GM20000 (cell line): Measurements from ENCODE around the gene LCN12.

Experiments
- DNase-seq: peaks from one replicate; pipeline ENCODE4 v3.0.0; 2012; ENCODE audit warnings: low spot score
- CTCF ChIP-seq: IDR thresholded peaks from 2 replicates; pipeline ENCODE4 v1.5.1; 2012; ENCODE audit warnings: mild to moderate bottlenecking, control low read depth; ENCODE audit errors: extremely low read depth, missing control alignments

Gene LCN12

DNA sequence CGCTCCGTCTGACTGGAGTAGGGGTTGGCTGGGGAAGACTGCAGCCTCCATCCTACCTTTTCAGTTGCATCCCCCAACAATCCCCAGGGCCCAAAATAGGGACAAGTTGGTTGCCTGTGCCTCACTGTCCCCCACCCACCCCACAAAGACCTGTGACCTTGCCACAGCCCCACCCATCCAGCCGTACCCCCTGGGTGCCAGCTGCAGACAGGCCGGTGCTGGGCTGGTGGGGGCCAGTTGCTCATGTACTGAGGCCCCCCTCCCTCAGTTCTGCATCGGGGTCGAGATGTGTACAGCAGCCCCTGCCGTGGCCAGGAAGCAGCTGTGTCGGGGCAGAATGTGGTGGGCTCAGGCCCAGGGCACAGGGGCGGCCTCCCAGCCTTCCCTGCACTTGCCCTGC, 31.1 kb downstream of the LCN12 start:
- no peak for DNase-seq
- TF ChIP-seq CTCF, result no peak

DNA sequence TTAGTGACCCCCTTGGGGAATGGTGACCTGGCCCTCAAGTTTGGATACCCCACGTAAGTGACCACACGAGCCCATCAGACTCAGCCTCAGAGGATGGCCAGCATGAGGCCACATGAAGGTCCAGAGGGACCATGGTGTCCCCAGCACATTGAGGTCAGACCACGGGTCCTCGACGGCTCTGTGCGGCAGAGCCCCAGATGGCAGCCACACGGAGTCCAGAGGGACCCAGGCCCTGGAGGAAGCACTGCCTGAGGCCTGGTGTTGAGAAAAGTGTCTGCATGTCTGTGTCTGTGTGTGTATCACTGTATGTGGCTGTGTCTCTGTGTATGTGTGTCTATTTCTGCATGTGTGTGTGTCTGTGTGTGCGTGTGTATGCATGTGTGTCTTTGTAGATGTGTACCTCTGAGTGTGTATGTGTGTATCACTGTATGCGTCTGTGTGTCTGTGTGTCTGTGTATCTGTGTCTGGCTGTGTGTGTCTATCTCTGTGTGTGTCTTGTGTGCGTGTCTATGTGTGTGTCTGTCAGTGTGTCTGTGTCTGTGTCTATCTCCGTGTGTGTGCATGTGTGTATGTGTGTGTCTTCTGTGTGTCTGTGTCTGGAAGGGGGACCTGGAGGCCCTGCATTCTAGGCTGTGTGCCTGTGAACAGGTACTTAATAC, 31.7 kb downstream of the LCN12 start:
- no peak for TF ChIP-seq CTCF
- DNase-seq, result no peak

DNA sequence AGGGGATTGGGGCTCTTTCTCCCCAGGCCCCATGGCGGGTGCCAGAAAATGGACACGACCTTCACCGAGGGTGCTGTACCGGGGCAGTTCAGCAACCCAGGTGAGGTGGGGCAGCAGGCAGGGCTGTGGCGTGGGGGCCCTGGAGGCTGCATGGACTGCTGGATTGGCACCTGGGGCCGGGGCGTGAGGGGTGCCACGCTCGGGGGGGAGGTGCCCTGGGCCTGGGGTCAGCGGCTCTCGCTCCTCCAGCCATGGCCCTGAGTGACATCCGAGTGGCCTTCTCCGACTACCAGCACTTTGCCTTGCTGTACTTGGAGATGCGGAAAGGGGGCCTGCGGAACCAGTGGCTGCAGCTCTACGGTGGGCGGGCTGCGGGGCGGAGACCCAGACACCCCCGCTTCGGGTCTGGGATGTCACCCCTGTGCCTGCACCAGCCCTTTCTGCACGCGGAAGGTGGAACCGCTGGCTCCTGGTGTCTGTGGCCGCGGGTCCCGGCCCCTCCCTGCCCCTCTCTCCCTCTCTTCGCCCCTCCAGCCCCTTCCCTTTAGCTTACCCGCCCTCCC, 32.5 kb downstream of the LCN12 start:
- no peak for TF ChIP-seq CTCF
- DNase-seq, result no peak

GRCh38 chr9:136985027-136985602, 33.0 kb downstream of the LCN12 start:
- no peak for TF ChIP-seq CTCF

DNA sequence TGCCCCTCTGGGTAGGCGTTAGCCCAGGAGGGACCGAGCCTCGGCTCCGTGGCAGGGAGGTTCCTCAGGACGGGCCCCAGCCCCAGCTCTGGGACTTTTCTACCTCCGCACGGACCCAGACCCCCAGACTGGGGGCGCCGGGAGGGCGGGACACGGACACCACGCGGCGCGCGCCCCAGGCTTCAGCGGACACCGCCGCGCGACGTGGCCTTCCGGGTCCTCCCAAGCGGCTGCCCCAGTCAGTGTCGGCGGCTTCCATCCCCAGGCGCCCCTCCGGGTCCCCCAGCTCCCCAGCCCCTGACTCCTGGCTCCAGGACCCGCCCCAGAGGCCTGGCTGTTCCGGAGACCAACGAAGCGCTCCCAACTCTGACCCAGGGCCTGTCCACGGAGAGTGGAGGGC, 33.8 kb downstream of the LCN12 start:
- DNase-seq, result no peak
- TF ChIP-seq CTCF, result no peak

More at GRCh38 chr9:136985027-136985602, 33.0 kb downstream of the LCN12 start:
- DNase-seq, result no peak

DNA sequence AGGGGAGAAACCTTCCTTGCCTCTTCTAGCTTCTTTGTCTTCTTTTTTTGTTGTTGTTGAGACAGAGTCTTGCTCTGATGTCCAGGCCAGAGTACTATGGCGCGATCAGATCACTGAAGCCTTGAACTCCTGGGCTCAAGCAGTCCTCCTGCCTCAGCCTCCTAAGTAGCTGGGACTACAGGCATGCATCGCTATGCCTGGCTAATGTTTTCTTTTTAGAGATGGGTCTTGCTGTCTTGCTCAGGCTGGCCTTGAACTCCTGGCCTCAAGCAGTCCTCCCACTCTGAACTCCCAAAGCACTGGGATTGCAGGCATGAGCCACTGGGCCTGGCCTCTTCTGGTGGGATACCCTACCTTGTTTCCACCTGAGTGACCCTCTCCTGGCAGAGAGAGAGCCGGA, 36.8 kb downstream of the LCN12 start:
- TF ChIP-seq CTCF, result no peak
- DNase-seq, result no peak

DNA sequence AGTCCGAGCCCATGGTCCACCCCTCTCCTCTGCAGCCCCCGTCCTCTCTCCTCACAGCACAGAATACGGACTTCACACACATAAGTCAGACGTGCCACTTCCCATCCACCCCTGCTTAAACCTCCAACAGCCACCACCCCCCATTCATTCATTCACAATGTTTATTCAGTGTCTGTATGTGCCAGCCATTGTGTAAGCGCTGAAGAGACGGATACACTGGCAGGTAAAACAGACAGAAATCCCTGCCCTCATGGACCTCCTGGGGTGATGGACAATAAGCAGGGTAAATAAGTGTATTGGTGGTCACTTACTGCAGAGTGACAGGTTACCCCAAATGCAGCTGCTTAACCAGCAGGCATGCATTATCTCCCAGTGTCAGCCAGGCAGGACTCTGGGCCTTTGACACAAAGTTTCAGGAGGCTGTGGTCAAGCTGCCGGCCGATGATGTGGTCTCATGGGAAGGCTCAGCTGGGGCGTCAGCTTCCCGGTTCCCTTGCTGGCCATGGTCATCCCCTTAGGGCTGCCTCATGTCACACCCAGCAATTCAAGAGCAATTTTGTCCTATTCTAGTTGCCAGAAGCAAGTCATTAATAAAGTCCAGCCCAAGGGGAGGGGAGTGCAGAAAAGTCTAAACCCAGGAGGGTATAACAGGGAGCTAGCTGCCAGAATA, 38.3 kb downstream of the LCN12 start:
- no peak for TF ChIP-seq CTCF
- DNase-seq, result no peak
